ENCODE measurements around the gene GAN.

The GAN gene

DNA sequence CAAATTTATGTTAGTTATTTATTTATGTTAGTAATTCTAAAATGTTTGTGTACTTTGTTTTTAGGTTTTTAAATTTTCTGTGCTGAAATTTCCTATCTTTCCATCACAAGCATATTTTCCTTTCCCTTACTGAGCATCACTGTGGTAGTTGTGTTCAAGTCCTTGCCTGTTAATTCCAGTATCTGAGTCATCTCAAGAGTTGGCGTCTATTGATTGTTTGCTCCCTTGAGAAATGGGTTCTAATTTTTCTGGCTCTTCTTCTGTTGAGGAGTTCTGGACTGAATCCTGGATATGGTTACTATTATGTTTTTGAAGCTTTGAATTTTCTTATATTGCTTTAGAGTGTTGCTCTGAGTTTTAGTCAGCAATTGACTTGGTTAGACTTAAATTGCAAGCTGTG lies 56.3 kb downstream of the GAN start:
- no peak overlapping the region for H3K27ac ChIP-seq
- TF ChIP-seq CTCF (conservative IDR thresholded peaks at IDR 0.05) (no peak), ZFX (IDR thresholded peaks at IDR 0.05) (no peak)

GRCh38 chr16:81374550-81374949 lies 59.8 kb downstream of the GAN start:
- no peak overlapping the region for H3K27ac ChIP-seq
- TF ChIP-seq ZFX (IDR thresholded peaks at IDR 0.05): no peak
- TF ChIP-seq CTCF (conservative IDR thresholded peaks at IDR 0.05): no peak

- TF ChIP-seq CTCF (conservative IDR thresholded peaks at IDR 0.05) (no peak), ZFX (IDR thresholded peaks at IDR 0.05) (no peak)
- H3K27ac ChIP-seq: no peak overlapping the region
These were observed 62.1 kb downstream of the GAN start for GRCh38 chr16:81376880-81377279.

DNA sequence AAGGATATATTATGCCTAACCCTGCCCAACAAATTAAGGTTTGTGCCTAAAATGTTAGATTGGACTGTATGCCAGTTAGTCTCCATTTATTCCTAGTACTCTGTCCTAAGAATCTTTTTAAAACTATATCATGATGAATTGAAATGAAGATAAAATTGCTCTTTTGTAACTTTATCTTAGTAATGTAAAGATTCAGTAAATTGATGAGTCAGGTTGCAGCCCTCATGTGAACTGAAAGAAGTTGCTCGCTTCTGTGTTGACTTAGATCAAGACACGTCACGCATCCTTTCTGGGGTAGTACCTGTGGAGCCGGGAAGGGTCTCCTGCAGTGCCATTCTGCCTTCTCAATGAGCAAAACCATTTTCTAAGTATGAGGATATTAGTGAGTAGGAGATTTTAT lies 63.3 kb downstream of the GAN start:
- no peak overlapping the region for H3K27ac ChIP-seq
- TF ChIP-seq CTCF (conservative IDR thresholded peaks at IDR 0.05) (no peak), ZFX (IDR thresholded peaks at IDR 0.05) (no peak)

DNA sequence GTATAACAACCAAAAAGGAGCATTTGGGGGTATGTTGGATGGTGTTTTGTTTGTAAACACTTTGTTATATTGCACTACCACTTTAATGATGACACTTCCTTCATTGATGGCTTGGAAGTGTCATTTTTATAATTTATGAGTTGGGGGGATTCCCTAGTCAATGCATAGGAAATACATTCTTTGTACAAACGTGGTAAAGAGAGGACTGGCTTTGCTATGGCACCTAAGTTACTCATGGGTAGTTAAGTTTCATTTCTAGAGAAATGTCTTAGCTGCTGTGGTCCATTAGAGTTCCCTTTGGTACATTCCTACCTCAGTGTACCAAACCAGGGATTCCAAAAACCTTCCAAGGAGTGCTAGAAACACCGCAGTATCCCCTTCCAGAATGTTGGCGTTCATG lies 66.2 kb downstream of the GAN start:
- H3K27ac ChIP-seq: no peak overlapping the region
- TF ChIP-seq ZFX (IDR thresholded peaks at IDR 0.05) (no peak), CTCF (conservative IDR thresholded peaks at IDR 0.05) (no peak)

DNA sequence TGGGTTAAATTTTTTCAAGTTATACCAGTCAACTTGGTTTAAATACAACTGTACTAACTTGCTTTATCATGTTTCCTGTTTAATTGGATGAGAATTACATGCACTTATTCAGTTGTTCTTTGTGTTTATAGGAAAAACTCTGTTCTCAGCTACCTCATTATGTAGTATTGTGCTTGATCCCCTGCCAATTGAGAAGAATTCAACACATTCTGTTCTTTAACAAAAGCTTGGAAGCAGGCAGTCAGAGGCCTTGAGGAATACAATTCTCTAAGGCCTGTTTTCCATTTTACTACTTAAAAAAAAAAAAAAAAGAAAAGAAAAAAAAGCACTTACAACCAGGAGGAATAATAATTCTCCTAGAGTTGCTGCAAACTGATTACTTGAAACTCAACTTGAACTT lies 69.2 kb downstream of the GAN start:
- no peak for TF ChIP-seq CTCF (conservative IDR thresholded peaks at IDR 0.05)
- no peak for TF ChIP-seq ZFX (IDR thresholded peaks at IDR 0.05)
- H3K27ac ChIP-seq: no peak overlapping the region

DNA sequence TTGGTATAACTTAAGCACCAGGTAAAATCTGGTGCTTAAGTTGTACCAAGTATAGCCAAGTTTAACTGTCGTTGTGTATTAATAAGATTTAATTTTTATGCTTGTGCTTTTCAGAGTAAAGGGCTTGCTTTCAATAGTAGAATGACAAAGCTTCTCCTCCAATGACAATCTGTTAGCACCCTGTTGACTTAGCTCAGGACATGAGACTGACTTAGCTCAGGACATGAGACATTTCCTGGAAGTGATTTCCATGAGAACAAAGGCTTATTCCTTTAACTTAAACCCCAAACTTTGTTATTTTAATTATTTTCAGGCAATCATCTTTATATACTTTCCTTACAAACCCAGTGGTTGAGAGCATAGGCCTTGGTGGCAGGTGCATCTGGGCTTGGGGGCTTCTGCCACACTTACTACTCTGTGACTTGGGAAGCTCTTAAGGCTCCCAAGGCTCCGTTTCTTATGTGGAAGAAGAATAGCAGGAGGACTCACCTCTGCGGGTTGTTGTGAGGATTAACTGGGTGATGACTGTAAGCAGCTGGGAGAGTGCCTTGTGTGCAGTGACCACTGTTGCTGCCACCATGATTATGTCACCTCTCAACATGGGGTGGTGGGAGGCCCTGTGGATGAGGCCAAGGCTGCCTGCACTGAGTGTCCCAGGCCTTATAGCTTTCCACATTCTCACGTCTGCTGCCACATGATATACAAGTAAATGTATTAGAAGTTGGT lies 70.4 kb downstream of the GAN start:
- no peak for TF ChIP-seq CTCF (conservative IDR thresholded peaks at IDR 0.05)
- TF ChIP-seq ZFX (IDR thresholded peaks at IDR 0.05): no peak
- no peak overlapping the region for H3K27ac ChIP-seq
